Activated CD8-positive, alpha-beta memory T cell treated with anti-CD3 and anti-CD28 coated beads, Interleukin-2, amount 50 U/mL, for 48 hours (primary cell): ENCODE data around the gene ORC1.
"Not testable (repeated sequence)": the region's sequence is repeated elsewhere in the genome, so short reads cannot be mapped to it uniquely, and the experiment has no call there.

Source experiments
- DNase-seq: peaks from one replicate; pipeline ENCODE4 v3.0.0-alpha.2; 2020

Gene ORC1

GRCh38 chr1:52385376-52385775 is 18.8 kb downstream of the ORC1 start:
- no peak for DNase-seq

GRCh38 chr1:52369851-52370250 is 34.4 kb downstream of the ORC1 start:
- DNase-seq: not testable (repeated sequence)

GRCh38 chr1:52368383-52369172 is 35.6 kb downstream of the ORC1 start:
- DNase-seq: peak; percentile 77

- DNase-seq: no peak
These were observed 37.0 kb downstream of the ORC1 start for GRCh38 chr1:52367272-52367671.

- DNase-seq: no peak
These were observed 37.8 kb downstream of the ORC1 start for GRCh38 chr1:52366517-52366827.

- peak; percentile 99 for DNase-seq
These were observed 38.3 kb downstream of the ORC1 start, which contains the start of gene CC2D1B for GRCh38 chr1:52365746-52366516. CC2D1B (minus strand) TSS chr1:52366205; CDS start chr1:52364620, 1,585 bp downstream.

- peak; percentile 63 for DNase-seq
These were observed 39.0 kb downstream of the ORC1 start for GRCh38 chr1:52365071-52365745.

GRCh38 chr1:52364235-52364839 is 39.9 kb downstream of the ORC1 start:
- DNase-seq: no peak

- DNase-seq: no peak
These were observed 43.6 kb downstream of the ORC1 start for GRCh38 chr1:52360595-52360968.

- DNase-seq: no peak
These were observed 44.3 kb downstream of the ORC1 start for GRCh38 chr1:52359676-52360594.

- DNase-seq: no peak
These were observed 45.2 kb downstream of the ORC1 start for GRCh38 chr1:52358851-52359497.

GRCh38 chr1:52357397-52357796 is 46.8 kb downstream of the ORC1 start:
- DNase-seq: no peak

- DNase-seq: no peak
These were observed 47.3 kb downstream of the ORC1 start for GRCh38 chr1:52356818-52357355.

- DNase-seq: no peak
These were observed 48.2 kb downstream of the ORC1 start for GRCh38 chr1:52355847-52356505.

GRCh38 chr1:52355436-52355835 is 48.8 kb downstream of the ORC1 start:
- DNase-seq: no peak

- no peak for DNase-seq
These were observed 51.5 kb downstream of the ORC1 start for GRCh38 chr1:52352690-52353089.

- no peak for DNase-seq
These were observed 55.4 kb downstream of the ORC1 start for GRCh38 chr1:52348704-52349300.

GRCh38 chr1:52346653-52347052 is 57.6 kb downstream of the ORC1 start:
- DNase-seq: no peak

- DNase-seq: no peak
These were observed 59.0 kb downstream of the ORC1 start for GRCh38 chr1:52345252-52345651.

- DNase-seq: no peak
These were observed 60.2 kb downstream of the ORC1 start for GRCh38 chr1:52343979-52344378.
